GM18498 (cell line): ENCODE data around the gene PRXL2B.
"Not testable (repeated sequence)": the region's sequence is repeated elsewhere in the genome, so short reads cannot be mapped to it uniquely, and the experiment has no call there.

Experiments used
- ATAC-seq: cut with Tn5 transposase; IDR thresholded peaks from one replicate; pipeline ENCODE4 v1.9.1; 2021; ENCODE audit warnings: mild to moderate bottlenecking, moderate library complexity; ENCODE audit not compliant: unreplicated experiment

PRXL2B gene

GRCh38 chr1:2611031-2611501 is 24.5 kb downstream of the PRXL2B start:
- ATAC-seq: no peak

- no peak for ATAC-seq
Measured at GRCh38 chr1:2611621-2612437, 25.3 kb downstream of the PRXL2B start.

- no peak for ATAC-seq
Measured at GRCh38 chr1:2612591-2613365, 26.2 kb downstream of the PRXL2B start.

GRCh38 chr1:2614145-2614544 is 27.6 kb downstream of the PRXL2B start:
- ATAC-seq: no peak

- no peak for ATAC-seq
Measured at GRCh38 chr1:2617971-2618470, 31.4 kb downstream of the PRXL2B start.

- no peak for ATAC-seq
Measured at GRCh38 chr1:2623571-2624337, 37.2 kb downstream of the PRXL2B start.

GRCh38 chr1:2624735-2625300 is 38.2 kb downstream of the PRXL2B start:
- no peak for ATAC-seq

- ATAC-seq: no peak
Measured at GRCh38 chr1:2625311-2625710, 38.7 kb downstream of the PRXL2B start.

- ATAC-seq: not testable (repeated sequence)
Measured at GRCh38 chr1:2625748-2626147, 39.2 kb downstream of the PRXL2B start.

GRCh38 chr1:2627746-2628145 is 41.2 kb downstream of the PRXL2B start:
- no peak for ATAC-seq

- no peak for ATAC-seq
Measured at GRCh38 chr1:2628191-2628932, 41.8 kb downstream of the PRXL2B start.

GRCh38 chr1:2628933-2629626 is 42.5 kb downstream of the PRXL2B start:
- no peak for ATAC-seq

GRCh38 chr1:2629627-2630497 is 43.3 kb downstream of the PRXL2B start:
- ATAC-seq: no peak

GRCh38 chr1:2630498-2631135 is 44.0 kb downstream of the PRXL2B start:
- ATAC-seq: no peak

GRCh38 chr1:2631136-2632050 is 44.8 kb downstream of the PRXL2B start:
- no peak for ATAC-seq

GRCh38 chr1:2632051-2632430 is 45.5 kb downstream of the PRXL2B start:
- ATAC-seq: no peak
